Testis (tissue), 3 donors: ENCODE results near the gene SIGLEC10. TPM values are rescaled to one million over a fixed set of nuclear protein-coding genes. Genes with fewer than 3 reads are reported as not detected.

Experiments
- DNase-seq: peaks from one replicate; pipeline ENCODE4 v3.0.0-alpha.2; 2019
- H3K27ac ChIP-seq, 2 donors: fragments of 200-600 bp; sonication (generic); one replicate each; pipeline ENCODE4 v1.5.1; 2019
- H3K27me3 ChIP-seq: fragments of 200-600 bp; sonication (generic); one replicate; pipeline ENCODE4 v1.5.1; 2019
- H3K36me3 ChIP-seq: fragments of 200-600 bp; sonication (generic); one replicate; pipeline ENCODE4 v1.5.1; 2017; ENCODE audit warnings: low read depth; ENCODE audit errors: missing control alignments
- H3K4me1 ChIP-seq: fragments of 200-600 bp; sonication (generic); one replicate; pipeline ENCODE4 v1.5.1; 2019
- H3K4me3 ChIP-seq, 2 donors: fragments of 200-600 bp; sonication (generic); one replicate each; pipeline ENCODE4 v1.5.1; 2017 to 2019
- H3K9me3 ChIP-seq: fragments of 200-600 bp; sonication (generic); one replicate; pipeline ENCODE4 v1.5.1; 2017
- POLR2A ChIP-seq: fragments of 450-650 bp; IDR thresholded peaks from one replicate; pipeline ENCODE4 v1.6.1; 2017; ENCODE audit warnings: antibody characterized with exemption, mild to moderate bottlenecking, moderate library complexity
- WGBS, 2 donors: methylation state at CpG; one replicate each; pipeline ENCODE4 v1.1.5; 2018; 5-methylcytosine and 5-hydroxymethylcytosine counted together
- intact Hi-C: fragments of 100-400 bp; cut with DNase I; formaldehyde crosslinking; loops from one replicate; pipeline ENCODE4 v1.15.1; 2023; ENCODE audit warnings: low total_unique reads
- polyA plus RNA-seq: library from polyadenylated mRNA; stranded (reverse); fragments of 350-450 nt; fragmentation: Illumina TruSeq; extraction: RNeasy Lipid Tissue Mini Kit (QIAGEN cat#74804); gene quantifications from one replicate; pipeline ENCODE4 v1.2.3, GENCODE V29; 2014; ENCODE audit warnings: low read depth, low replicate concordance; ENCODE audit not compliant: insufficient read depth
- total RNA-seq, 2 donors: library from RNA; depleted of rRNA; stranded (reverse); fragments of >200 nt; gene quantifications; one replicate each; pipeline ENCODE4 v1.2.3, GENCODE V29; 2016
- TF ChIP-seq, protein P1 (sequence below), 3 experiments: fragments of 450-650 bp in 2 of 3; fragments of 200-600 bp in 1 of 3; sonication (generic) in 1 of 3; IDR thresholded peaks; one replicate each; pipeline ENCODE4 v1.5.1; 2016 to 2019; ENCODE audit warnings: antibody characterized with exemption in 3 of 3, mild to moderate bottlenecking in 2 of 3, moderate library complexity in 1 of 3

SIGLEC10 gene
- total and polyA plus RNA-seq, 3 donors from 2014 or later = 0.87 to 2.3 (median 2.2) TPM

DNA sequence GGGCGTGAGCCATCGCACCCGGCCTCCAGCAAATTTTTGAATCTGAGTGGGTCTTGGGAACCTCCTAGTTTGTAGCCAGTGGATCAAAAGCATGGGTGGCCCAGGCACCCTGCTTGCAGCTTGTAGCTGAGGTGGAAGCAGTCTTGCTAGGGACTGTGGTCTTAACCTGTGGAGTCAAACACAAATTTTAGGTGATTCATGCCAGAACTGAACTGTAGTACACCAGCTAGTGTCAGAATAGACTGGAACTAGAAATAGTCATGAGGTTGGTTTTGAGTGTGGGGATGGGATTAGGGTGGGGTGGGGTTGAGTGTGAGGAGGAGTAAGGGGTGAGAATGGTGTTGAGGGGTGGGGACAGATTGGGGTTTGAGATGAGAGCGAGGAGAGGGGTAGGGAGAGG lies 35.4 kb downstream of the SIGLEC10 start:
- TF ChIP-seq, protein P1, sequence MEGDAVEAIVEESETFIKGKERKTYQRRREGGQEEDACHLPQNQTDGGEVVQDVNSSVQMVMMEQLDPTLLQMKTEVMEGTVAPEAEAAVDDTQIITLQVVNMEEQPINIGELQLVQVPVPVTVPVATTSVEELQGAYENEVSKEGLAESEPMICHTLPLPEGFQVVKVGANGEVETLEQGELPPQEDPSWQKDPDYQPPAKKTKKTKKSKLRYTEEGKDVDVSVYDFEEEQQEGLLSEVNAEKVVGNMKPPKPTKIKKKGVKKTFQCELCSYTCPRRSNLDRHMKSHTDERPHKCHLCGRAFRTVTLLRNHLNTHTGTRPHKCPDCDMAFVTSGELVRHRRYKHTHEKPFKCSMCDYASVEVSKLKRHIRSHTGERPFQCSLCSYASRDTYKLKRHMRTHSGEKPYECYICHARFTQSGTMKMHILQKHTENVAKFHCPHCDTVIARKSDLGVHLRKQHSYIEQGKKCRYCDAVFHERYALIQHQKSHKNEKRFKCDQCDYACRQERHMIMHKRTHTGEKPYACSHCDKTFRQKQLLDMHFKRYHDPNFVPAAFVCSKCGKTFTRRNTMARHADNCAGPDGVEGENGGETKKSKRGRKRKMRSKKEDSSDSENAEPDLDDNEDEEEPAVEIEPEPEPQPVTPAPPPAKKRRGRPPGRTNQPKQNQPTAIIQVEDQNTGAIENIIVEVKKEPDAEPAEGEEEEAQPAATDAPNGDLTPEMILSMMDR (IDR thresholded peaks at IDR 0.05) = no peak
- no peak for TF ChIP-seq POLR2A
- WGBS, 2 donors = 84 to 97% methylated on average over 4 of the region's 4 CpGs
- no peak for DNase-seq
- H3K27ac ChIP-seq = no peak overlapping the region
- H3K4me1 ChIP-seq = no peaks in the 10 kb centered on the region
- intact Hi-C loops = no loop called here
- H3K9me3 ChIP-seq = no peaks in the 10 kb centered on the region
- no peaks in the 10 kb centered on the region for H3K36me3 ChIP-seq
- no peaks in the 10 kb centered on the region for H3K27me3 ChIP-seq
- no peak overlapping the region for H3K4me3 ChIP-seq

DNA sequence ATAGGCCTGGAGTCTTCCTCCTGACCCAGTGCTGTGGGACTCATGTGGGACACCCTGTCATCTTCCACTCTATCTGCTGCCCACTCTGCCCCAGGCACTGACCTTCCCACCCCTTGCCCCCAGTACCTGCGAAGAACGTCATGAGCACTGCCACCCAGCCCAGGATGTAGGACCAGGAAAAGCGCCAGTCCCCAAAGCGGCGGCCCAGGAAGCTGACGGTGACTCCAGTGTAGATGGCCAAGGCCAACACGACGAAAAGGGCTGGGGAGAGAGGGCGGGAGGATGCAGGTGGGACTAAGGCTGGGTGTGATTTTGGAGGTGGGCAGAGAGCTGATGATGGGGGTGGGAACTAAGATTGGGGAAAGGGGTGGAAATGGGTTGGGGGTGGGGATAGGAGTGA lies 37.1 kb downstream of the SIGLEC10 start:
- no peak for DNase-seq
- Histone ChIP-seq H3K4me3 (no peak overlapping the region), H3K27ac (no peak overlapping the region), H3K4me1 (no peaks in the 10 kb centered on the region), H3K36me3 (no peaks in the 10 kb centered on the region), H3K9me3 (no peaks in the 10 kb centered on the region), H3K27me3 (no peaks in the 10 kb centered on the region)
- intact Hi-C loops = no loop called here
- TF ChIP-seq, protein P1 (IDR thresholded peaks at IDR 0.05) = no peak
- no peak for TF ChIP-seq POLR2A
- 92 to 94% methylated on average over 9 of the region's 9 CpGs for WGBS, 2 donors

DNA sequence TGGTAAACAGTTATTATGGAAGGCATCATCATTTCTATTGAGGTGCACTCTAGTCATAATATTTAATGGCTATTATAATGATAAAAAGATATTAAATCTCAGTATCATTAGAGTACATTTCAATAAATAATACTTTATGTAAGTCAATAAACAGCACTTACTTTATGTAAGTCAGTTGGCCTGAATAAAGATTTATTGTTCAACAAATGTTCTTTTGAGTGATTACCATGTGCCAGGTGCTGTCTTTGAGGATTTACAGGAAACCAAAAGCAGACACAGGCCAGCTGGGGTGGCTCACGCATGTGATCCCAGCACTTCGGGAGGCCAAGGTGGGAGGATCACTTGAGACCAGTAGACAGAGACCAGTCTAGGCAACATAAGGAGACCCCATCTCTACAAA lies 40.0 kb downstream of the SIGLEC10 start:
- intact Hi-C loops = no loop called here
- Histone ChIP-seq H3K27ac (no peak overlapping the region), H3K4me3 (no peak overlapping the region), H3K4me1 (no peaks in the 10 kb centered on the region), H3K27me3 (no peaks in the 10 kb centered on the region), H3K9me3 (no peaks in the 10 kb centered on the region), H3K36me3 (no peaks in the 10 kb centered on the region)
- TF ChIP-seq, protein P1 (IDR thresholded peaks at IDR 0.05) = no peak
- no peak for TF ChIP-seq POLR2A
- no peak for DNase-seq
- 75 to 93% methylated on average over 2 of the region's 2 CpGs for WGBS, 2 donors

DNA sequence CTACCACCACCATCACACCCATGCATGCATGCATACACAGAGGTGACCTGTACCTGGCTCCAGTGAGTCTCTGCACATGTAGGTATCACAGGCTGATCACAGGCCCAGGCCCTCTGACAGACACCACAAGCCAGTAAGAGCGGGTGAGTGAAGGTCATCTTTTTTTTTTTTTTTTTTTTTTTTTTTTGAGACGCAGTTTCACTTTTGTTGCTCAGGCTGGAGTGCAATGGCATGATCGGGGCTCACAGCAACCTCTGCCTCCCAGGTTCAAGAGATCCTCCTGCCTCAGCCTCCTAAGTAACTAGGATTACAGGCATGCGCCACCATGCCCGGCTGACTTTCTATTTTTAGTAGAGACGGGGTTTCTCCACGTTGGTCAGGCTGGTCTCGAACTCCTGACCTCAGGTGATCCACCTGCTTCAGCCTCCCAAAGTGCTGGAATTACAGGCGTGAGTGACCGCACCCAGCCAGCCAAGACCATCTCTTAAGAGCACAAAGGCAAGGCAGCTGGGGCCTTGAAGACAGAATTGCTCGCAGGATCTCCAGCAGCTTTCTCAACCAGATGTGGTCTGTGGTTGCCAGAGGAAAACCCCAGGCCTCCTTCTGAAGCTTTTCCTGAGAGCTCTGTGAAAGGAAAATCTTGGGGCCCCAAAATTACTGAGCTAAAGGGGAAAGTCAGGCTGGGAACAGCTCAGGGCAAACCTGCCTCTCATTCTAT lies 41.8 kb downstream of the SIGLEC10 start:
- H3K9me3 ChIP-seq = no peaks in the 10 kb centered on the region
- no peak overlapping the region for H3K4me3 ChIP-seq
- no peak for DNase-seq
- no peaks in the 10 kb centered on the region for H3K4me1 ChIP-seq
- intact Hi-C loops = no loop called here
- no peaks in the 10 kb centered on the region for H3K36me3 ChIP-seq
- no peak for TF ChIP-seq POLR2A
- TF ChIP-seq, protein P1 (IDR thresholded peaks at IDR 0.05) = no peak
- no peak overlapping the region for H3K27ac ChIP-seq
- H3K27me3 ChIP-seq = no peaks in the 10 kb centered on the region
- 71 to 76% methylated on average over 8 to 11 of the region's 11 CpGs for WGBS, 2 donors
